A673 (cell line): Measurements from ENCODE around the gene PUS7. TPM values are rescaled to one million over a fixed set of nuclear protein-coding genes. Genes with fewer than 3 reads are reported as not detected.

ENCODE experiments used
- BruUV-seq: library from RNA; stranded (reverse); fragments of 400-500 nt; replicated peaks from 2 replicates; lab custom pipeline; 2021; lab: Mats Ljungman, UMichigan
- CTCF ChIA-PET: fragments of 300-600 bp; sonication (Branson Sonifier 250); formaldehyde crosslinking; loops from one replicate; lab custom pipeline; 2022; ENCODE audit warnings: antibody characterized with exemption; lab: Charles Lee
- POLR2A ChIA-PET: fragments of 300-600 bp; sonication (Branson Sonifier 250); formaldehyde crosslinking; loops from one replicate; lab custom pipeline; 2022; ENCODE audit warnings: antibody characterized with exemption; ENCODE audit not compliant: low non-redundant PET; lab: Charles Lee
- DNase-seq: peaks from one replicate; pipeline ENCODE4 v3.0.0-alpha.2; 2015; ENCODE audit warnings: low spot score
- H3K27ac ChIP-seq: fragments of 200-600 bp; sonication (generic); 2 replicates; pipeline ENCODE4 v1.5.1; 2016; ENCODE audit warnings: mixed run types, low read depth, mild to moderate bottlenecking, mixed read lengths, antibody characterized with exemption, low read length; ENCODE audit not compliant: poor library complexity, severe bottlenecking
- H3K27me3 ChIP-seq: fragments of 200-600 bp; sonication (generic); replicated peaks from 2 replicates; pipeline ENCODE4 v1.6.1; 2017; ENCODE audit warnings: mixed run types, low read depth, mild to moderate bottlenecking, mixed read lengths, antibody characterized with exemption, low read length; ENCODE audit not compliant: insufficient read depth, poor library complexity
- H3K36me3 ChIP-seq: fragments of 200-600 bp; sonication (generic); 2 replicates; pipeline ENCODE4 v1.6.1; 2016; ENCODE audit warnings: mixed run types, mild to moderate bottlenecking, mixed read lengths, antibody characterized with exemption, low read length; ENCODE audit not compliant: insufficient read depth, poor library complexity, severe bottlenecking
- H3K4me1 ChIP-seq: fragments of 200-600 bp; sonication (generic); 2 replicates; pipeline ENCODE4 v1.6.1; 2017; ENCODE audit warnings: mixed run types, mild to moderate bottlenecking, mixed read lengths, antibody characterized with exemption, low read length; ENCODE audit not compliant: insufficient read depth, poor library complexity, severe bottlenecking
- H3K4me3 ChIP-seq: fragments of 200-600 bp; sonication (generic); 2 replicates; pipeline ENCODE4 v1.5.1; 2016; ENCODE audit warnings: low read depth, mixed run types, mild to moderate bottlenecking, mixed read lengths, low read length; ENCODE audit not compliant: poor library complexity, severe bottlenecking
- H3K9me3 ChIP-seq: fragments of 200-600 bp; sonication (generic); 2 replicates; pipeline ENCODE4 v1.6.1; 2016; ENCODE audit warnings: mixed run types, low read depth, mild to moderate bottlenecking, mixed read lengths, antibody characterized with exemption, low read length; ENCODE audit not compliant: poor library complexity, severe bottlenecking
- EZH2 ChIP-seq: fragments of 200-600 bp; sonication (generic); IDR thresholded peaks from 2 replicates; pipeline ENCODE4 v1.6.1; 2017; ENCODE audit warnings: borderline replicate concordance, low read depth, mild to moderate bottlenecking, mixed read lengths, antibody characterized with exemption, low read length; ENCODE audit not compliant: poor library complexity, severe bottlenecking
- intact Hi-C: fragments of 100-400 bp; cut with micrococcal nuclease; formaldehyde crosslinking; loops from one replicate; pipeline ENCODE4 v1.10.0; 2022; ENCODE audit not compliant: unreplicated experiment
- total RNA-seq: library from RNA; stranded (reverse); gene quantifications from 2 replicates; pipeline ENCODE4 v1.2.3, GENCODE V29; 2021
- TF ChIP-seq, protein P1 (sequence below): fragments of 300-800, 200-600 bp; sonication (generic); conservative IDR thresholded peaks from 2 replicates; pipeline ENCODE4 v1.5.1; 2017; ENCODE audit warnings: low read depth, mild to moderate bottlenecking, antibody characterized with exemption, low read length, moderate library complexity, mixed read lengths

Gene PUS7
- total RNA-seq, 1 experiment from 2014 or later, result 40.8 TPM

DNA sequence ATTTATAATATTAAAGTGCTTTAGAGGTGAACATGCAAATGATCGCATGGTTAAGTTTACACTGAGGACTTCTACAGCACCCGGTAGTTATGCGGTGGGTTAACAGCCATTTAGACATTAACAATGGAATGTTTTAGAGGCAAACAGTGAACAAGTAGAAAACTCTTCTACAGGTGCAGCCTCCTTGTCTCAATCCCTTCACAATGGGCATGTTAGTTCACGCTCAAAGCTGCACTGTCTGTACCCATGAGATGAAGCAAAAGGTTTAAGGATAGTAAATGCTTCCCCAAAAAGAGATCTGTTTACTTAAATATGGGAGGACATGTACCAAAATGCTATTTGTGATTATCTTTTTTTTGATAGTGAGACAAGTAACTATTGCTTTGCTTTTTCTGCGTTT lies 25.1 kb downstream of the PUS7 start:
- H3K4me1 ChIP-seq, result no peaks in the 10 kb centered on the region
- ChIA-PET POLR2A (no interaction called here), CTCF (no interaction called here)
- no peak for TF ChIP-seq EZH2
- no TSS peak for BruUV-seq
- intact Hi-C loops, result no loop called here
- no peak overlapping the region for H3K27ac ChIP-seq
- peaks cover 19% of the 10 kb centered on the region for H3K36me3 ChIP-seq
- no peaks in the 10 kb centered on the region for H3K9me3 ChIP-seq
- no peak for DNase-seq
- no peaks in the 10 kb centered on the region for H3K27me3 ChIP-seq
- no peak overlapping the region for H3K4me3 ChIP-seq

DNA sequence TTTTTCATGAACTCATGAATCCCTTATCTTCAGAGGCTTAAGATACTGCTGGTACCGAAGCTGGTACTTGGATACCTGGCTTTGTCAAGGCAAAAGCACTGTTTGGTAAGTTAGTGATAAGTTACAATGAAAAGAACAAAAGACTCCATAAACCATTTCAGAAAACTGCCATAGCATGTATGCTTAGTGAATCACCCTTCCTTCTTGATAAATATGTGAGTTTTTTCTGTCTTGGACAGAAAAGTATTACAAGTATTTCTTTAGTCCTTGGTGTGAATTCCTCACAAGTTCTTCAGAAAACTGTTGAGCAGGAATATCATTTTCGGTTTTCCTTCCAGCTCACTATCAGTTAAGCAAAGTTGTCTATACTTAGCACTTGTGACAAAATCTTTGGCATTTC lies 25.6 kb downstream of the PUS7 start:
- no peak overlapping the region for H3K27ac ChIP-seq
- peaks cover 18% of the 10 kb centered on the region for H3K36me3 ChIP-seq
- CTCF ChIA-PET, result no interaction called here
- no TSS peak for BruUV-seq
- no peaks in the 10 kb centered on the region for H3K9me3 ChIP-seq
- no peaks in the 10 kb centered on the region for H3K4me1 ChIP-seq
- POLR2A ChIA-PET, result no interaction called here
- TF ChIP-seq EZH2, result no peak
- TF ChIP-seq, protein P1, sequence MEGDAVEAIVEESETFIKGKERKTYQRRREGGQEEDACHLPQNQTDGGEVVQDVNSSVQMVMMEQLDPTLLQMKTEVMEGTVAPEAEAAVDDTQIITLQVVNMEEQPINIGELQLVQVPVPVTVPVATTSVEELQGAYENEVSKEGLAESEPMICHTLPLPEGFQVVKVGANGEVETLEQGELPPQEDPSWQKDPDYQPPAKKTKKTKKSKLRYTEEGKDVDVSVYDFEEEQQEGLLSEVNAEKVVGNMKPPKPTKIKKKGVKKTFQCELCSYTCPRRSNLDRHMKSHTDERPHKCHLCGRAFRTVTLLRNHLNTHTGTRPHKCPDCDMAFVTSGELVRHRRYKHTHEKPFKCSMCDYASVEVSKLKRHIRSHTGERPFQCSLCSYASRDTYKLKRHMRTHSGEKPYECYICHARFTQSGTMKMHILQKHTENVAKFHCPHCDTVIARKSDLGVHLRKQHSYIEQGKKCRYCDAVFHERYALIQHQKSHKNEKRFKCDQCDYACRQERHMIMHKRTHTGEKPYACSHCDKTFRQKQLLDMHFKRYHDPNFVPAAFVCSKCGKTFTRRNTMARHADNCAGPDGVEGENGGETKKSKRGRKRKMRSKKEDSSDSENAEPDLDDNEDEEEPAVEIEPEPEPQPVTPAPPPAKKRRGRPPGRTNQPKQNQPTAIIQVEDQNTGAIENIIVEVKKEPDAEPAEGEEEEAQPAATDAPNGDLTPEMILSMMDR, result no peak
- intact Hi-C loops, result no loop called here
- no peak for DNase-seq
- no peak overlapping the region for H3K4me3 ChIP-seq
- H3K27me3 ChIP-seq, result no peaks in the 10 kb centered on the region

DNA sequence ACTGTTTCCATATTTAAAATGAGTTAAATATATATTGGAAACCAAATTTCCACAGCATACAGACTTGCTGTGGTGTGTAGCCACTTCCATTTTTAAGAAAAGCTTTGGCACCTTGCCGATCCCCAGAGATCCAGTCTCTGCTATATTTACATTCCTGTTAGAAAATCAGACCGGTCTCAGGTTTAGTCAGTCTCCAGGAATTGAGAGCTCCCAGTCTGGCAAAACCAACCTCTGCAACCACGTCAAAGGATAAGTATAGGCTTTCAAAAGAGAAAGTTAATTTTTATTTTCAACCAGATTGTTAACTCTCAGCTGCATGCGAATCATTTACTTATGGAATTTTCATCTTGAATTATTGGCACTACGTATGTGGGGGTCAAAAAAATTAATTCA lies 28.2 kb downstream of the PUS7 start:
- CTCF ChIA-PET, result no interaction called here
- TF ChIP-seq, protein P1, result no peak
- no peak for TF ChIP-seq EZH2
- no peak for DNase-seq
- Histone ChIP-seq H3K4me1 (no peaks in the 10 kb centered on the region), H3K27ac (no peak overlapping the region), H3K9me3 (no peaks in the 10 kb centered on the region), H3K27me3 (no peaks in the 10 kb centered on the region), H3K36me3 (peaks cover 3% of the 10 kb centered on the region), H3K4me3 (no peak overlapping the region)
- intact Hi-C loops, result loop anchor here (5.0 kb wide), 1 partner anchor 658 kb away; no protein-coding TSS in a partner anchor
- POLR2A ChIA-PET, result no interaction called here
- BruUV-seq, result no TSS peak
